Stimulated activated CD8-positive, alpha-beta memory T cell treated with anti-CD3 and anti-CD28 coated beads, Interleukin-4, amount 100 ng/mL, for 24 hours (primary cell): ENCODE results near the gene MOCS3.

ENCODE experiments used
- DNase-seq: peaks from one replicate; pipeline ENCODE4 v3.0.0-alpha.2; 2020; ENCODE audit warnings: low read depth

Gene MOCS3

GRCh38 chr20:50983321-50983720, 24.7 kb downstream of the MOCS3 start:
- no peak for DNase-seq

GRCh38 chr20:50987493-50988210, 29.0 kb downstream of the MOCS3 start:
- DNase-seq, result peak; percentile 21

DNA sequence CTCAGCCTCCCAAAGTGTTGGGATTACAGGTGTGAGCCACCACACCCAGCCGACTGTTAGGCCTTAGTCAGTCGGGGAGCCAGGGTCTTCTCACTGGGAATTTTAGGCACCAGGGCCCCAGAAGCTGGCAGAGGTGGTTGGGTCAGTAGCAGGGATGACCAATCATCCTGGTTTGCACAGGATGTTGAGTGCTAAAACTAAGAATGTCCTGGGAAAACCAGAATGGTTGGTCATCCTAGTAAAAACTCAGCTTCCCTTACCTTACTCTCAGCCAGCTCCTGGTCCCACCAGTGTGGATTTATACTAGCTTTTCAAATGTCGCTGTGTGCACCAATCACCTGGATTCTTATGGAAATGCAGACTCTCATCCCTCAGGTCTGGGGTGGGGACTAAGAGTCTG, 32.5 kb downstream of the MOCS3 start:
- no peak for DNase-seq

DNA sequence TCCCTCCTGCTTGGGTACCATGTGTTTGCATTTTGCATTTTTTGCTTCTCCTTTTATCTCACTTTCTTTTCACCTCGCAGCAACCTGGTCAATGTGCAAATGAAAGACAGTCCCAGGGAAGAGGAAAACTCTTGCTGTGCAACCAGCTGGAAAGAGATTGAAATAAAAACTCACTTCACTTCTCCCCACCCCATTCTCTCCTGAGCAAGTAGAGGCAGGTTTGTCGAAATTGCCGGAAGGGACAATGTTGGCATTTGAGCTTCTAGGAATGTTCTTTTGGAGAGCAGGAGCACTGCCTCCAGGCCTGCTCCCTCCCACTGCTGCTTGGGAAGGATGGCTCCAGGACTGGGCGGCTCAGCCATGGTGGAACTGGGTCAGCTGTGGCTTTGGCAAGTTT, 33.7 kb downstream of the MOCS3 start:
- no peak for DNase-seq

DNA sequence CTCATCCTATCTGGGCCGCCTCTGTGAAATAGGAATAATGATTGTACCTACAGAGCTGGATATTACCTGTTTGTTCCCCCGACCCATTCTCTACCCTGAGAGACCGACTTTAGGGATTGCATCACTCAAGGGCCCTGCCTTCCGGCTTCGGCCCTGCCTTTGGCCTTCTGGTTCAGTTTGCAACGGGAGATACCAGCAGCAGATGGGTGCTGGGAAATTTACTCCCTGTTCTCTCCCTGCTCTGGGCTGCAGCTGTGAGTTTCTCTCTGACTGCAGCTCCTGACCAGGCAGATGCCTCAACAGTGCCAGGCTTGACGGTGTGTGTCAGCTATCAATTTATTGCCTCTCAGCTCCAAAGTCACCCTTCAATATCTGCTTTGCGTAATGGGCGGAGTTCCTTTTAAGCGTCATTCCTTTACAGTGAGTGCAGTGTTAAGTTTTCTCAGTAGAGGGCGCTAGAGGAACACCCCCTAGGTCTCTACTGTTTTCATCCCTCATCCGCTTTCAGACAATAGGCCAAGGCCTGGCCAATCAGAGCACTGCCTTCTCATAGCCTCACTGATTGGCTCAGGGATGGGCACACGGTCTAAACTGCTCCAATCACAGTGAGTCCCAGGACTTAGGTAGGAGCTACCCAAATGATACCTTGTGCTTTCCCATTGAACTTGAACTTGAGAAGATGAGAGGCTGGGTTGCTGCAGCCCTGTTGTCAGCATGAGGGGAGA, 34.3 kb downstream of the MOCS3 start:
- peak; percentile 15 for DNase-seq

DNA sequence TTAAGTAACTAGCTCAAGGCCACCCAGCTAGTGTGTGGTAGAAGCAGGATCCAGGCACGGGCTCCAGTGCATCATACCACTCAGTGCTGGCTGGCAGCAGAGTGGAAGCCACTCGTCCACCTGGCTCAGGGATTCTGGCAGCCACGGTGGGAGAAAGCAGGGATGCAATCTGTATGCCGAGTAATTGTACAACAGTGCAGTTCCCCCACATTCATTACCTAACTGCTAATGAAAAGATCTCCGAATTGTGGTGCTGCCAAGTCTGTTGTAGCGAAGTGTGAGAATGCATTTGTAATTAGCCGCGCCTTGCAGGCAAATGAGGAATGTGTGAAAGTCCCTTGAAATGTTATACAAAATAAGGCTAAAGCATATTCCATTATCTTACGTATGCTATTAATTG, 35.3 kb downstream of the MOCS3 start:
- DNase-seq, result no peak

DNA sequence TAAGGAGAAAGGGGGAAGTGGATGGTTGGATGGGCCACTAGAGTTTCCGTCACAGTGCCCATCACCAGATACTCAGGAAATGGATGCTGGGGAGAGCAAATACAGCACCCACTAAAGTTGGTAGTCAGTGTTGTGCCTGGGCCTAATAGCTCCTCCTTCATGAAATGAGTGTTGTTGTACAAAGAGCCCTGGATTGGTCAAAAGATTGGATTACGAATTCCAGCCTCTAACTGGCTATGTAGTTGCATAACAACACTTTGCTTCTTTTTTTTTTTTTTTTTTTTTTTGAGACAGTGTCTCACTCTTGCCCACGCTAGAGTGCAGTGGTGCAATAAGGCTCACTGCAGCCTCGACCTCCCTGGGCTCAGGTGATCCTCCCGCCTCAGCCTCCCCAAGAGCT, 36.9 kb downstream of the MOCS3 start:
- no peak for DNase-seq

GRCh38 chr20:50996901-50997865, 38.6 kb downstream of the MOCS3 start:
- no peak for DNase-seq

- DNase-seq, result no peak
Observed at GRCh38 chr20:50999355-50999754, 40.7 kb downstream of the MOCS3 start.

DNA sequence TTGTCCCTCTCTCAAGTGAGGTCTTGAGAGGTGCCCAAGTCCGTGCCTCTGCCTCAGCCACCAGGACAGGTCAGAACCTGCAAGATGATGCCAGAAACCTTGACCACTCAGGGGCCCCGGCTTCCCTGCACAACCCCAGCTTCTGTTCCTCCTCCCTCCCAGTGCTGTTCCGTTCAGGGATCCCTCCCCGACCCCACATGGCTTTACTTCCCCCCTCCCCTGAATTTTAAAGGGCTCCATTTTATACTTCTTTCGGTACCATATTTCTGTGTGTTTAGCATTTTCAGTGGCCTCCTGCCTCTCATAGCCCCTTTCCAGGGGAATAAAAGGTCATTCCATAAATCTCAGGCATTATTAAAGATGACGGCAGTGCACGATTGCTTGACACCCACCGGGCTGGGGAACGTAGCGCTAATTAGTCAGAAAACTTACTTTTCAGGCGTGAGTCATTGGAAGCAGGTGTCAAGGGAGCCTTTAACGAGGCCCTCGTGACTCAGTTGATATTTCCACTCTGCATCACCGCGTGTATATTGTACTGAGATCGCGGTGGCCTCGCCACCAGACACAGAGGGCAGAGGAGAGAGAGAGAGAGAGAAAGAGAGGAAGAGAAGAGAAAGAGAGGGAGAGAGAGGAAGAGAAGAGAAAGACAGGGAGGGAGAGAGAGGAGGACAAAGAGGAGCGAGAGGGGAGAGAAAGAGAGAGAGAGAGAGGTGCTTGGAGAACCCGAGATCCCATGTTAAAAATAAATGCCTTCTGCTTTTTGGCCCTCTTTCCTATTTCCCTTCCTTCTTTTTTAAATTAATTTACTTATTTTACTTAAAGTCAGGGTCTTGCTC, 43.0 kb downstream of the MOCS3 start:
- no peak for DNase-seq

DNA sequence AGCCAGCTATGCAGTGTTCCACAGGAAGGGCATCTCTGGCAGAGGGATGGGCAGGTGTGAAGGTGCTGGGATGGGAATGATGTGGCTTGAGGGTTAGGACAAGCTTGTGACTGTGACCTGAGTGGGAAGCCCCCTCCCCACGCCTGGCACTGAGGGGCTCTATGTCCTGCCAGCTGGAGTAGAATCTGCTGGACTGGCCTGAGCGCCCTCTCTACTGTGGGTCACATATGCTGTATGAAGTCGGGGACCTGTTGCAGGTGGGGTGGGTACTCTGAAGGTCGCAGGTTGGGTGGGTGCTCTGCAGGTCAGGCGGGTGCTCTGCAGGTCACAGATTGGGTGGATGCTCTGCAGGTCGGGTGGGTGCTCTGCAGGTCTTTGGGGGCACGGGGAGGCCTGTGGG, 44.0 kb downstream of the MOCS3 start:
- no peak for DNase-seq

GRCh38 chr20:51003753-51004152, 45.1 kb downstream of the MOCS3 start:
- no peak for DNase-seq

DNA sequence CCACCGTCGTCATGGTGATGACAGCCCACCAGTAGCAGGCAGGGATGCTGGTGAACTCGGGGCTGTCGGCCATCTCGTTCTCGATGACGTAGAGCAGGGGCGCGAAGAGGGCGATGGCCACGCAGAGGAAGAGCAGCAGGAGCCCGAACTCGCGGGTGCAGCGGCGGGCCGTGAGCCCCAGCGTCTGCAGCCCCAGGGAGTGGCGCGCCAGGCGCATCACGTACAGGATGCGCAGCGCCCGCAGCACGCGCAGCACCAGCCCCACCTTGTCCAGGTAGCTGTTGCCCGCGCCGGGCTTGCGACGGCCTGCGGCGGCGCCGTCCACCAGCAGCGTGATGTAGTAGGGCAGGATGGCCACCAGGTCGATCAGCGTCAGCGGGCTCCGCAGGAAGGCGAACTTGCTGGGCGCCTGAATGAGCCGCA, 45.7 kb downstream of the MOCS3 start:
- no peak for DNase-seq

DNA sequence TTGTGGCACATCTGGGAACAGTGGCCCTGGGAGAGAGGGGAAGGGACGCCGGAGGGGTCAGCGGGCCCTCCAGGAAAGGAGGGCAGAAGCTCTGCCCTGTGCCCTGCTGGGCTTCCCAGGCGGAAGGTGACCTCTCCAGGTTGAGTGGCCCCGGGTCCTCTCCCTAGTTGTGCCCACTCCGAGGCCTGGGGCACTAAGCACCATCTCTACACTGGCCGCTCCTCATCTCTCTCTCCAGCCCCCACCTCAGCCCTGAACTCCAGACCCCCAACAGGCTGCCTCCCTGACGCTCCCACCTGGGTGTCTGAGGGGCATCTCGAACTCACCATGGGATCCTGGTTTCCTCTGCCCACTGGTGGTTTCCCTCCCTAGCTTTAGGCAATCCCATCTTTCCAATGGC, 46.2 kb downstream of the MOCS3 start:
- no peak for DNase-seq

DNA sequence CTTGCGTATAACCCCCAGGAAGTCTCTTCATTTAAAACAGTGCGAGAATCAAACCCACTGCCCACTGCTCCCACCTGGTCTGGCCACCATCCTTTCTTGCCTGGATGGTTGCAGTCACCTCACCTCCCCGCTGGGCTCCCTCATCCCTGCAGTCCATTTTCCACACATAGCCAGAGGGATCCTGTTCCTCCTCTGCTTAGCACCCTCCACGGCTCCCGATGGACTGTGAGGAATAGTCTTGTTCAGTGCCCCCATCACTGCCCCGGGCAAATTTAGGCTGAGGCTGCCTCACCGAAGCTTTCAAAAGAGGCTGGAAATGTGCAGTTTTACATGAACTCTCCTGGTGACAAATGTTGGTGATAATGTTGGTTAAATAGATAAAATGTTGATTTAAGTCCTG, 46.6 kb downstream of the MOCS3 start:
- DNase-seq, result no peak

GRCh38 chr20:51008718-51009117, 50.1 kb downstream of the MOCS3 start:
- DNase-seq, result no peak

DNA sequence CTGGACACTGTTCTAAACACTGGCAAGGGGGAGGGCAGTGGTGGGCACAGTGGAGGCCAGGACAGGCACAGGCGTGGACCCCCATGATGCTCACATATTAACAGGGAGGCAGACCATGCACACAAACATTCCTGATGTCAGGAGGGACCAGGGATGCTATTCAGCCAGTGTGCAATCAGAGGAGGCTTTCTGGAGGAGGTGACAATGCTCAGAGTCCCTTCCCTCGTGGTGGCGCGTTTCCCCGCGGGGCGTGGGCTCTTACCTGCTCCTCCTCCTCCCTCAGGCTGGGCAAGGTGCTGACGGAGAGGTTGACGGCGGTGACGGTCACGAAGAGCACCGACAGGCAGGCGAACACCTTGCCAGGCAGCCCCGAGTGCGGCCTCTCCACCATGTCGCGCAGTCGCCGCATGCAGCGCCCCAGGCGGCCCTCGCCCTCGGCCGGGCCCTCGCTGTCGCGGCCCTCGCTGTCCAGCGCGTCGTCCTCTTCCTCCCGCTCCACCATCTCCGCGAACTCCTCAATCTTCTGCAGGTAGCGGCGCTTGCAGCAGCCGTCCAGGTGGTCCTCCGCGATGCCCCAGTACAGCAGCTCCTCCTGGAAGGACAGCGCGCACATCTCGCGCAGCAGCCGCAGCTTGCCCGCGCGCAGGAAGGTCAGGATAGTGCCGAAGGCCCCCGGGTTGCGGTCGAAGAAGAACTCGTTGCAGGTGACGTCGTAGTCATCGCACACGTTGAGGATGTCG, 50.9 kb downstream of the MOCS3 start:
- no peak for DNase-seq

- DNase-seq, result no peak
Observed at GRCh38 chr20:51010043-51010365, 51.4 kb downstream of the MOCS3 start.

GRCh38 chr20:51010932-51011331, 52.3 kb downstream of the MOCS3 start:
- no peak for DNase-seq

DNA sequence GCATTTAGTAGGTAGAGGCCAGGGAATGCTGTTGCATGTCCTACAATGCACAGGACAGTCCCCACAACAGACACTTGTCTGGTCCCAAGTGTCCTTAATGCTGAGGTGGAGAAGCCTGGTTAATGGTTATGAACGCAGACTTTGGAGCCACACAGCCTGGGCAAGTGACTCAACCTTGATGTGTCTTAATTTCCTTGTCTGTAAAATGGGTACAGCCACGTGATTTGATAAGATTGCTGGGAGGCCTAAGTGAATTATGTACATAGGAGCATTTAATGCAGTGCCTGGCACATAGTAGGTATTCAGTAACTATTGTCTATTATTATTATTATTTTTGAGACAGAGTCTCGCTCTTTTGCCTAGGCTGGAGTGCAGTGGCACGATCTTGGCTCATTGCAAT, 52.9 kb downstream of the MOCS3 start:
- DNase-seq, result no peak

- no peak for DNase-seq
Observed at GRCh38 chr20:51012357-51012756, 53.7 kb downstream of the MOCS3 start.
